Suprapubic skin (tissue), 2 donors: Measurements from ENCODE around the gene PRR15L.

ENCODE experiments used
- EP300 ChIP-seq: sonication (generic); formaldehyde crosslinking; IDR thresholded peaks from one replicate; pipeline ENCODE4 v1.6.1; 2017; ENCODE audit warnings: antibody characterized with exemption
- POLR2A ChIP-seq, 2 donors: fragments of 450-650 bp; IDR thresholded peaks; one replicate each; pipeline ENCODE4 v1.6.1; 2017; ENCODE audit warnings: antibody characterized with exemption in 2 of 2, mild to moderate bottlenecking in 2 of 2, moderate library complexity in 2 of 2

DNA sequence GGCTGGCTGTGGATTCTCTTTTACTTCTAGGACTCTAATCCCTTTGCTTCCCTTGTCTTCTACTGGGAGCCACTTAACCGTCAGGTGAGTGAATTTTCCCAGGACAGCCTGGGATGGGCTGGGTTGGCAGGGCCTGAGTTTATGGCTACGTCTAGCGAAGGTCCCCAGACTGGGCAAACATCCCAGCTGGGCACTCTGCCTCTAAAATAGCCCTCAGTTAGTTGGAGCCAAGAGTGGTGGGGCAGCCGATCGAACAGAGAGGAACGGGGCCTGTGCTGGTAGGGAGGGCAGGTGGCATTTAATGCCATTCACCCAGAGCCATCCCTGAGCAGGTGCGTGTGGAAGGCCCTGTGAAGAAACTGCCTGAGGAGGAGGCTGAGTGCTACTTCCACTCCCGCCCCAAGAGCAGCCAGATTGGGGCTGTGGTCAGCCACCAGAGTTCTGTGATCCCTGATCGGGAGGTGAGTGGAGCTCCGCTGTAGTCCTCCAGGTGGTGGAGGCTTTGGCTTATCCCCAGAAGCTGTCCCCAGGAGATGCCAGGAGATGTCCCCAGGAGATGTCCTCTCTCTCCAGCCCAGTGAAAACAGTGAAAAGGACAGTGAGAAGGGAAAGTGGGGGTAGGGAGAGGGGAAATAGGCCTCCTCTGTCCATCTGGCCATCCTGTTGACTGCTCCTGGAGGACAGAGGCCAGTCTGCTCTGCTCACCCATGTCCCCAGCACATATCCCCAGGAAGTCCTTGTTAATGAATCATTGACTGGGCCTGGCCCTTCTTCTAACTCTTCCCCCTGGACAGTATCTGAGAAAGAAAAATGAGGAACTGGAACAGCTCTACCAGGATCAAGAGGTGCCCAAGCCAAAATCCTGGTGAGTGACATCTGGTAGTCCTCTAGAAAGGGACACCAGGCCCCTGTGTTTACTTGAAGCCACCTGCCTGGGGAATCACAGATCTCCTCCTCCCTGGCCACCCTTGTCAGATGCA is 11.9 kb downstream of the PRR15L start:
- TF ChIP-seq POLR2A (IDR thresholded peaks at IDR 0.05) (no peak), EP300 (no peak)
